Measurements from ENCODE around the gene CPN1. TPM values are rescaled to one million over a fixed set of nuclear protein-coding genes. Genes with fewer than 3 reads are reported as not detected.
A peak's percentile ranks its signal among the peaks of the same experiment; 100 is the strongest.

The CPN1 gene
- total RNA-seq, 1 experiment from 2014 or later = not detected

GRCh38 chr10:99996671-99997648, 84.7 kb downstream of the CPN1 start:
- no peak for DNase-seq (ENCODE audit: low read depth)

GRCh38 chr10:99995713-99996112, 86.0 kb downstream of the CPN1 start:
- DNase-seq (ENCODE audit: low read depth) = no peak

GRCh38 chr10:99995269-99995668, 86.4 kb downstream of the CPN1 start:
- DNase-seq (ENCODE audit: low read depth) = no peak

- no peak for DNase-seq (ENCODE audit: low read depth)
These were observed 86.9 kb downstream of the CPN1 start for GRCh38 chr10:99994801-99995200.

- DNase-seq (ENCODE audit: low read depth) = peak; percentile 64
These were observed 87.7 kb downstream of the CPN1 start for GRCh38 chr10:99993701-99994689.

Other genes with a start within 250 kb of the CPN1 start
- gene DNMBP, start 71.9 kb downstream of the CPN1 start, total RNA-seq (2014; rRNA removed; shearing (Covaris generic)) = 13.7 and 14.4 TPM in 2 replicates
- 24.5 and 28.5 TPM in 2 replicates for gene ERLIN1, start 104.2 kb upstream of the CPN1 start, total RNA-seq (2014; rRNA removed; shearing (Covaris generic))
- gene CHUK, start 147.7 kb upstream of the CPN1 start, total RNA-seq (2014; rRNA removed; shearing (Covaris generic)) = 36.6 and 39.0 TPM in 2 replicates
- 40.4 and 41.1 TPM in 2 replicates for gene CWF19L1, start 185.8 kb upstream of the CPN1 start, total RNA-seq (2014; rRNA removed; shearing (Covaris generic))
- 67.8 and 71.7 TPM in 2 replicates for gene BLOC1S2, start 204.8 kb upstream of the CPN1 start, total RNA-seq (2014; rRNA removed; shearing (Covaris generic))
- not detected in 2 replicates for gene PKD2L1, start 248.4 kb upstream of the CPN1 start, total RNA-seq (2014; rRNA removed; shearing (Covaris generic))

All from Daoy (cell line).